Measurements from ENCODE around the gene NEMP1. TPM values are rescaled to one million over a fixed set of nuclear protein-coding genes. Genes with fewer than 3 reads are reported as not detected.

The NEMP1 gene
- total RNA-seq, 4 donors from 2014 or later = 4.6 to 11.6 (median 5.7) TPM

- Histone ChIP-seq H3K27ac (peak overlapping the region in 2 of 4 donors; percentile 81 to 88), H3K36me3 (peaks cover 0 to 22% (median 0%) of the 10 kb centered on the region in 3 donors), H3K4me1 (peaks cover 0 to 32% (median 5%) of the 10 kb centered on the region in 4 donors), H3K9me3 (no peaks in the 10 kb centered on the region), H3K4me3 (peak overlapping the region; percentile 14 to 93 (median 80)), H3K27me3 (no peaks in the 10 kb centered on the region)
- peak in 1 of 6 experiments; percentile 7 for TF ChIP-seq CTCF (IDR thresholded peaks at IDR 0.05)
- no peak for TF ChIP-seq POLR2A (IDR thresholded peaks at IDR 0.05)
- peak in 1 of 3 donors; percentile 6 for DNase-seq
Observed at GRCh38 chr12:57006809-57007475, 71.6 kb downstream of the NEMP1 start.

GRCh38 chr12:57005980-57006808, 72.4 kb downstream of the NEMP1 start, which contains the start of gene ZBTB39:
ZBTB39 (minus strand) TSS chr12:57006546; CDS start chr12:57004917, 1,629 bp downstream.
- Histone ChIP-seq H3K27ac (peak within 1 kb of the TSS; percentile 66 to 88 (median 78)), H3K9me3 (no peaks in the 10 kb centered on the region), H3K36me3 (peaks cover 0 to 22% (median 0%) of the 10 kb centered on the region in 3 donors), H3K4me3 (peak within 1 kb of the TSS; percentile 68 to 98 (median 92)), H3K4me1 (peaks cover 0 to 39% (median 5%) of the 10 kb centered on the region in 4 donors), H3K27me3 (no peaks in the 10 kb centered on the region)
- TF ChIP-seq CTCF (IDR thresholded peaks at IDR 0.05) (peak in 5 of 6 experiments; percentile 28 to 51 (median 33)), POLR2A (IDR thresholded peaks at IDR 0.05) (no peak)
- peak; percentile 58 to 77 (median 74) for DNase-seq

Other genes with a start within 250 kb of the NEMP1 start
- not detected for gene SDR9C7, start 144.4 kb downstream of the NEMP1 start, total RNA-seq
- gene RDH16, start 121.2 kb downstream of the NEMP1 start, total RNA-seq = 1 to 10 TPM in 2 of 4 donors, not detected in 2; 1.1 to 1.2 TPM
- gene ZBTB39, start 72.2 kb downstream of the NEMP1 start, total RNA-seq = 1 to 10 TPM; 3.2 to 9.1 (median 5.5) TPM
- gene TAC3, start 62.3 kb downstream of the NEMP1 start, total RNA-seq = 10 to 100 TPM in 1 of 4 donors, 1 to 10 TPM in 2, not detected in 1; 9.6 to 13.8 (median 9.9) TPM
- gene MYO1A, start 28.7 kb downstream of the NEMP1 start, total RNA-seq = 1,000 to 10,000 TPM in 1 of 4 donors, 100 to 1,000 TPM in 2, 10 to 100 TPM in 1; 94.1 to 1,001 (median 802) TPM
- gene NAB2, start 10.3 kb upstream of the NEMP1 start, total RNA-seq = 10 to 100 TPM in 2 of 4 donors, 1 to 10 TPM in 2; 7.4 to 17.0 (median 10.3) TPM
- gene STAT6, start 32.6 kb upstream of the NEMP1 start, total RNA-seq = 100 to 1,000 TPM; 278 to 416 (median 382) TPM
- 100 to 1,000 TPM; 128 to 312 (median 207) TPM for gene LRP1, start 49.7 kb upstream of the NEMP1 start, total RNA-seq
- not detected for gene LRP1-AS, start 68.8 kb upstream of the NEMP1 start, total RNA-seq
- gene NXPH4, start 138.0 kb upstream of the NEMP1 start, total RNA-seq = not detected
- gene SHMT2, start 150.9 kb upstream of the NEMP1 start, total RNA-seq = 10 to 100 TPM; 34.4 to 72.6 (median 36.3) TPM
- gene STAC3, start 172.4 kb upstream of the NEMP1 start, total RNA-seq = 1 to 10 TPM; 1.9 to 6.6 (median 2.4) TPM